Tibial nerve (tissue), 4 donors: Measurements from ENCODE around the gene STAT2.

Experiments used
- CTCF ChIP-seq, 5 experiments: fragments of 200-600 bp in 3 of 5; fragments of 450-650 bp in 2 of 5; sonication (generic) in 3 of 5; IDR thresholded peaks; one replicate each; pipeline ENCODE4 v1.5.1; 2016 to 2019; ENCODE audit warnings: antibody characterized with exemption in 5 of 5, mild to moderate bottlenecking in 3 of 5, moderate library complexity in 2 of 5
- EP300 ChIP-seq, 2 donors: sonication (generic); formaldehyde crosslinking; IDR thresholded peaks; one replicate each; pipeline ENCODE4 v1.6.1; 2017; ENCODE audit warnings: antibody characterized with exemption in 2 of 2, mild to moderate bottlenecking in 1 of 2
- POLR2A ChIP-seq, 2 donors: fragments of 450-650 bp; IDR thresholded peaks; one replicate each; pipeline ENCODE4 v1.6.1; 2017; ENCODE audit warnings: antibody characterized with exemption in 2 of 2, mild to moderate bottlenecking in 2 of 2, moderate library complexity in 2 of 2

- no peak for TF ChIP-seq CTCF (IDR thresholded peaks at IDR 0.05)
- no peak for TF ChIP-seq POLR2A (IDR thresholded peaks at IDR 0.05)
- no peak for TF ChIP-seq EP300 (IDR thresholded peaks at IDR 0.05)
Observed at GRCh38 chr12:56366948-56367347, 7.0 kb upstream of the STAT2 start.
